ENCODE data around the gene TSSC4.
"Not testable (repeated sequence)": the region's sequence is repeated elsewhere in the genome, so short reads cannot be mapped to it uniquely, and the experiment has no call there.

Gene TSSC4

DNA sequence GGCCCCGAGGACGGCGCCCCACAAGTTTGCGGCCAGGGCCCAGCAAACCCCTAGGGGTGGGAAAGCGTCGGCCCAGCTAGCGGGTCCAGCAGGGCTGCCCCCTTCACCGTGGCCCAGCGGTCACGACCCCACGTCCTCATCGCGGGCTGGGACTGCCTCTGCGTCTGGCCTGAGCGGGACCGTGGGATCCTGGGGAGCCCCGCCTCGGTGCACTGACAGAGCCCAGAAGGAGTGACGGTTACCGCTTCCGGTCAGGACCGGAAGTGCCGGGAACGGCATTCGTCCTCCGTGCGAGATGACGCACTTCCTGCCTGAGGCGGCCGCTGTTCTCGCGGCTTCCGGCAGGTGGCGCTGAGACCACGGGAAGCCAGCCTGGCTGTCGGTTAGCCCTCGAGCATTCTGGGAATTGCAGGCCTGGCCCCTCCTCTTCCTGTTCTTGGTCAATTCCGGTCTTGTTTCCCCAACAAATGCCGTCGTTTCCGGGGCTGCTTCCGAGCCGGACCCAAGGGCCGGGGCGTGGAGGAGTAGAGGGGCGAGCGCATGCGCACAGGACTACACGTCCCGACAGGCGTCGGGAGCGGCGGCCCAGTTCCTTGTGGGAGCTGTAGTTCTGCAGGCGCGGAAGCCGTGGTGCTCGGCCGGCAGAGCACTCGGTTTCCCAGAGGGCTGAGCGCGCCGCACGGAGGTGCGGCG, at the start of gene TSSC4:
Gene TSSC4 (plus strand): TSS at position 682 of the 693 bp plus-strand sequence. CDS start 1,884 bp downstream, outside the sequence.
- DNase-seq (ENCODE audit: low spot score), result peak; percentile 99

DNA sequence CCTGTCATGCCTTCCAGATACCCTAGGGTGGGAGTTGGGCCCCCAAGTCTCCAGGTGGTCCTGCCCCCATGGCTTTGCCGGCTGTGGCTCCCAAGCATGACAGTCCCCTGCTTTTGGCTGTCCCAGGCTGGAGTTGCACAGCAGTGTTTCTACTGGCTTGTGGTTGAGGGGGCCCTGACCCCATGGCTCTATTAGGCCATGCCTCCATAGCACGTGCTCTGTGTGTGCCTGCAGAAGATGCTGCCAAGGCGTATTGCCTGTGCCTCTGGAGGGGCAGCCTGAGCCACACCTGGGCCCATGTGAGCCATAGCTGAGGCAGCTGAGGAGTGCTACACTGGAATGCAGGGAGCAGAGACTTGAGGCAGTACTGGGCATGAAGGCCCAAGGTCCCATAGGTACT, 48.8 kb upstream of the TSSC4 start:
- no peak for DNase-seq (ENCODE audit: low spot score)

GRCh38 chr11:2352420-2352819, 48.1 kb upstream of the TSSC4 start:
- DNase-seq (ENCODE audit: low spot score), result no peak

GRCh38 chr11:2355000-2355644, 45.4 kb upstream of the TSSC4 start:
- no peak for DNase-seq (ENCODE audit: low spot score)

- DNase-seq (ENCODE audit: low spot score), result no peak
Measured at GRCh38 chr11:2357246-2357645, 43.3 kb upstream of the TSSC4 start.

DNA sequence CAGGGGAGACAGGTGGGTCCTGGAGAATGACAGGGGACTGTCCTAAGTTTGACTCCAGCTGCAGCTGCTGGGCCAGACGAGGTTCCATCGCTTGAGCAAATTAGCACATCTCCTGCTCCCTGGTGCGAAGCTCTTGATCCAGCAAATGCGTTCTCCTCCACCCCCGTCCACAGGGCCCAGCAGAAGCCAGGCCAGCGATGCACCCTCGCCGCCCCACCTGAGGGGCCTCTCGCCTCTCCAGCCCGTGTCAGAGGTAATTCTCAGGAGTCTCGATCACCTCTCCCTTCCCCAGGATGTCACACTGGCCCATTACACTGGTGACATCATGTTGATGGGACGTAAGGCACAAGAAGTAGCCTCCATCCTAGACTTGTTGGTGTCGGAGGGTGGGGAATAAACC, 42.9 kb upstream of the TSSC4 start:
- not testable (repeated sequence) for DNase-seq (ENCODE audit: low spot score)

DNA sequence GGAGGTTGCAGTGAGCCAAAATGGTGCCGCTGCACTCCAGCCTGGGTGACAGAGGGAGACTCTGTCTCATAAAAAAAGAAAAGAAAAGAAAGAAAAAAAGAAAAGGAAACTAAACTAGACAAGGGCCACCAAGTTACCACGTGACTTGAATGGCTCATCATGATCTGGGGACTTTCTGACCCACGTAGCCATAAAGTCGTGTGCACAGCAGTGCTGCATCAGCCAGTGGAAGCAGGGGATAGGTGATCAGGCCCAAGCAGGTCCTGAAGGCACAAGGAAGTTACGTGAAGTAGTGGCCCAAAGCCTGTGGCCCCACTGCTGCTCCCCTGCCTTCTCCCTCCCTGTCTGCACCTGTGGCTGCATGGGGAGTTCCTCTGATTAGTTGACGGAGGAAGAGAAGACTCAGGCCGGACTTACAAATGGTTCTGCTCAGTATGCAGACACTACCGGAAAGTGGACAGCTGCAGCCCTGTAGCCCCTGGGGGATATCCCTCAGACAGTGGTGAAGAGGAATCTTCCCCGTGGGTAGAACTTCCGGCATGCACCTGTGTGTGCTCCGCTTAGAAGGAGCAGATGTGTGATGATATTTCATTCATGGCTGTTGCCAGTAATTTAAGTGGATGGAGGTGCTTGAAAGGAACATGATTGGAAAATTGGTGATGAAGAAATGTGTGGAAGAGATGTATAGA, 41.7 kb upstream of the TSSC4 start:
- DNase-seq (ENCODE audit: low spot score), result no peak

DNA sequence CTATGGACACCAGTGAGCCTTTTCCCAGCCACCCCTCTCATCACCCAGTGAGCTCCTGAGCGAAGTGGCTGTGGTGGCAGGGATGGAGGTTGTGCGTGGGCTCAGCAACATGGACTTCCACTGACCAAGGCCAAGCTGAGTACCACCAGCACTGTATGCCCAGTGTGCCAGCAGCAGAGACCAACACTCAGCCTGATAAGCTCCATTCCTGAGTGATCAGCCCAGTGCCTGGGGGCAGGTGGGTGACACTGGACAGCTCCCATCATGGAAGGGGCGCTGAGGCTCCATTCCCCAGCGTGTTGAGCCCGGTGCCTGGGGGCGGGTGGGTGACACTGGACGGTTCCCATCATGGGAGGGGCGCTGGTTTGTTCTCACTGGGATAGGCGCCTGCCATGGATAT, 41.0 kb upstream of the TSSC4 start:
- no peak for DNase-seq (ENCODE audit: low spot score)

DNA sequence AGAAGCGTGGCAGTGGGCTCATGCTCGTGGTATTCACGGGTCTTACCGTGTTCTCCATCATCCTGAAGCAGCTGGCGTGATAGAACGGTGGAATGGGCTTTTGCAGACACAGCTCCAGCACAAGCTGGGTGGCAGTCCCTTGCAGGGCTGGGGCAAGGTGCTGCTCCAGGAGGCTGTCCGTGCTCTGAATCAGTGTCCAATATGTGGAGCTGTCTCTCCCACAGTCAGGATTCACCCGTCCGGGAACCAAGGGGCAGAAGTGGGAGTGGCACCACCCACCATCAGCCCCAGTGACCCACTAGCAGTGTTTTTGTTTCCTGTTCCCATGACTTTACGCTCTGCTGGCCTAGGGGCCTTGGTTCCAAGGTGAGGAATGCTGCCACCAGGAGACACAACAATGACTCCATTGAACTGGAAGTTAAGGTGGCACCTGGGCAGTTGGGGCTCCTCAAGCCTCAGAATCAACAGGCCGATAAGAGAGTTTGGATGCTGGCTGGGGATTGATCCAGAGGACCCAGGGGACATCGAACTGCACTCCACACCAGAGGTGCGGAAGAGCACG, 40.4 kb upstream of the TSSC4 start:
- DNase-seq (ENCODE audit: low spot score), result no peak

- no peak for DNase-seq (ENCODE audit: low spot score)
Measured at GRCh38 chr11:2361565-2361964, 39.0 kb upstream of the TSSC4 start.

DNA sequence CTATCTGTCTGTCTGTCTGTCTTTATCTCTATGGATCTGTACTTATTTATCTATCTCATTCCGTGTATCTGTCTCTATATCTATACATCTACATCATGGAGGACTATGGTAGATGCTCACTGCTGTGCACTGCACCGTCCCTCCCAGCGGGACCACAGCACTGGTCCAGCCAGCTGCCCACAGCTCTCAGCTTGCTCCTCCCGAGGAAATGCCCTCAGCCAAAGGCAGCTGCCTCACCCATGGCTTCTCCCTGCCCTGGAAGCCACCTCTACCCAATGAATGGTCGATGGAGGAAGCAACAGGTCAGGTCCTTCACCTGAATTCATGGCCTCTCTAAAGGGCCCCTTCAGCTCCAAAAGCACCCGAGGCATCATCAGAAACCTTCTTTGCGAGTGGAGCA, 38.1 kb upstream of the TSSC4 start:
- no peak for DNase-seq (ENCODE audit: low spot score)

DNA sequence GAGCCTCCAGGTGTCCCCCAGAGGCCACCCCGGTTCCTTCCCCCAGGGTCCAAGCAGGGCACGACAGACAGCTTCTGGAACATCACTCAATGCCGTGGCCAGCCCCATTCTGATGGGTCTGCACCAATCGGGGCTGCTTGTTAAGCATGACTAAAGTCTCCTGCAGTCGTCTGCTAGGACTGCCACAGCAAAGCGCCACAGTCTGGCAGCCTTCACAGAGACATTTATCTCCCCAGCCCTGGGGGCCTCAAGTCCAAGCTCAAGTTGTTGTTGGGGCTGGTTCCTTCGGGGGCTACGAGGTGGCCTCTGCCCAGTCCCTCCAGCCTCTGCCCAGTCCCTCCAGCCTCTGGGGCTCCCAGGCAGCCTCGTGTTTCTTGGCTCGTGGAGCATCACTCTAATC, 37.4 kb upstream of the TSSC4 start:
- no peak for DNase-seq (ENCODE audit: low spot score)

GRCh38 chr11:2363577-2364370, 36.8 kb upstream of the TSSC4 start:
- DNase-seq (ENCODE audit: low spot score), result no peak

GRCh38 chr11:2364386-2364785, 36.2 kb upstream of the TSSC4 start:
- DNase-seq (ENCODE audit: low spot score), result not testable (repeated sequence)

GRCh38 chr11:2365571-2366210, 34.9 kb upstream of the TSSC4 start:
- DNase-seq (ENCODE audit: low spot score), result no peak

GRCh38 chr11:2366276-2366675, 34.3 kb upstream of the TSSC4 start:
- peak; percentile 16 for DNase-seq (ENCODE audit: low spot score)

GRCh38 chr11:2366733-2367132, 33.8 kb upstream of the TSSC4 start:
- no peak for DNase-seq (ENCODE audit: low spot score)

DNA sequence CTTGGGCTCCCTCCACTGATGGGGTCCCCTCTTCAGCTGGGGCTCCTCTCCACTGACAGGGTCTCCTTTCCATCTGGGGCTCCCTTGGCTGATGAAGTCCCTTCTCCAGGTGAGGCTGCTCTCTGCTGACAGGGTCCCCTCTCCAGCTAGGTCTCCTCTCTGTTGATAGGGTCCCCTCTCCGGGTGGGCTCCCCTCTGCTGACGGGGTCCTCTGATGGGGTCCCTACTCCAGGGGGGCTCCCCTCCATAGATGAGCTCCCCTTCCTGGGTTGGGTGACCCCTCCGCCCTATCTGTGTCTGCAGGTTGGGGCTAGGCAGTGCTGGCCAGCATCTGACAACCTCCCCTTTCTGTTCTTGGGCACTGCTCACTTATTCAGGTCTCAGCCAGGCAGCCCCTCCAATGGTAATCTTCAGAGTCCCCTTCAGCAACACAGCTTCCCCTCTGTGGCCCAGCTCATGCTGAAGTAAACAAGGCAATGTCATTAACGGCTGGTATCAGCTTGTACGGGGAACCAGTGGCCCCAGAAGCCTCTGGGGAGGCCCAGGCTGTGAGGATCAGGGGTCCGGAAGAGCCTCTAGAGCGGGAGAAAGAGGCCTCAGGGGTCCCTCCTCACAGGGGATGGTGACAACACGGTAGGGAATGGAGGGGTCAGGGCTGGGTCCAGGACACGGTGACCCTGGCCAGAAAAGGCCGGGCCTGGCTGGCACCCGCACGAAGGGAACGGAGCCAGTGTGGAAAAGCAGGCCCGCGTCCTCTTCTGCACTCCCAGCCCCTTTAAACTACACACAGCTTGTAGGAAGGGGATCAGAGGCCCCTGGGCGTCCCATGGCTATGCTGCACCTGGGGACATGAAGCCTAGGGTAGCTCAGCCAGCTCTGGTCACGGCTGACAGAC, 33.0 kb upstream of the TSSC4 start:
- no peak for DNase-seq (ENCODE audit: low spot score)

- DNase-seq (ENCODE audit: low spot score), result no peak
Measured at GRCh38 chr11:2368178-2368850, 32.2 kb upstream of the TSSC4 start.

DNA sequence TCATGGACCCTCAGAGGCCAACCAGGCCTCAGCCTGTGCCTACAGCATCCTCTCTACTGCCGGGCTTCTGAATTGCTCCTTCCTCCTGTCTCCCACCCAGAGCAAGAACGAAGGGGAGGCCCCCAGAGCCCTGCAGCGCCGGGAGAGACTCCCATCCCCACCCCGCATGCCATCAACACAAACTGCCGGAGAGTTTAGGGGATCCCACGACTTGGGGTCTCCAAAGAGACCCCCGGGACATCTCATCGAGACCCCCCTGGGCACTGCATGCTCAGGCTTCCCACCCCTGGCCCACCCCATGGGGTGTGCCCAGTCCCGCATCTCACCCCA, 31.7 kb upstream of the TSSC4 start:
- no peak for DNase-seq (ENCODE audit: low spot score)
